NCI-H2196 treated with DMSO at 0.1 percent for 48 hours (cell line): ENCODE results near the gene ADAM19.
A peak's percentile ranks its signal among the peaks of the same experiment; 100 is the strongest.

Source experiments
- DNase-seq: peaks from one replicate; lab custom pipeline; 2025; ENCODE audit not compliant: unreplicated experiment; lab: John Stamatoyannopoulos, UW

The ADAM19 gene

DNA sequence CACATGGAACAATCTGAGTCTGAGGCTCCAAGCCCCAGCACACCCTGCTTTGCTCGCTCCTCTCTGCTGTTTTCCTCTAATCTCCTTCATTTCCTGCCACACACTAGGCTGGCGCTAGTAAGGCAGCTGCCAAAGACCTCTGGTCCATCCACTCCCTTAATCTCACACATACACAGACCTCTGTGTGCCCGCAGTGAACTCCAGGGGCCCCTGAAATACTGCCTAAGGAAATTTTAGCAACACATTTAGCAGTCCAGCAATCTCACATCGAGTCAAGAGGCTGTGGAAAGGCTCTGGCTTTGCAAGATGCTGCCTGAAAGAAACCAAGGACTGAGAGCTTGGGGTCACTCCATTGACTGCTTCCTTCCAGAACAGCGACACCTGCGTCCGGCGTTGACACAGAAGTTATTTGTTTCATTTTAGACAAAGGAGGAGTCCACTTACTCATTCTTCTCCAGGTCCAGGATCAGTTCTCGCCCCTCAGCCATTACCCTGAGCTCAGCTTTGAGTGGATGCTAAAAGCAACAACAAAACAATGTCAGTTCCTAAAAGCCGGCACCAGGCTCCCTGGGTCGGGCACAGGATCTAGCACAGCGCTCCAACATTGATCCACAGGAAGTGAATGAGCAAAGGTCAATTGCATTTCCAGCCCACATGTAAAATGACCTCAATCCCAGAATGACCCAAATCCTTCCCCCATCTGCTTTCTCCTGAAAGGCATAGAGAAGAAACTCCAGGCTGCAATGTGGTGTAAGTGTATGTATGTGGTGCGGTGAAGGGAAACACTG, 11.5 kb downstream of the ADAM19 start:
- DNase-seq = no peak

DNA sequence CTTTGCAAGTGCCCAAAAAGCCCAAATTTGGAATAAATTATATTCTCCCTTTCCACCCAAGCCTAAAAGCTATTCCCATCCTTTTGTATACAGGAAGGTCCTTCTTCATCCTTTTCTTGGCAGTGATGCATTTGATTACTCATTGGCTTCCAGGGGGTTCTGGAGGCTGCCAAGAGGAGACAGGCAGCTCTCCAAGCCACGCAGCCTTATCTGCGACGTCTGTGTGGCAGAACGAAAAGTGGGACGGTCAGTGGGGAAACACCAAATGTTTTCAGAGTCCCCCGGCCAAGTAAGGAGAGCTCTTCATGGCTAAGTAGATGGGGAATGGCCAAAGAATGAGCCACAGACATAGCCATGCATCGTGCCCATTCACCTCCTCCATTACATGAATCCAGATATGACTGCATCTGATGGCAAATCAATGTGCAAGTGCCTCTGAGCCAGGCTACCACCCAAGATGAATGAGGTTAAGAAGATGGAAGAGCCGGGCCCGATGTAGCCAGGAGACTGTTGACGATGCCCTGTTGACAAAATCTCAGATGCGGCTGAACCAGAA, 12.1 kb downstream of the ADAM19 start:
- no peak for DNase-seq

DNA sequence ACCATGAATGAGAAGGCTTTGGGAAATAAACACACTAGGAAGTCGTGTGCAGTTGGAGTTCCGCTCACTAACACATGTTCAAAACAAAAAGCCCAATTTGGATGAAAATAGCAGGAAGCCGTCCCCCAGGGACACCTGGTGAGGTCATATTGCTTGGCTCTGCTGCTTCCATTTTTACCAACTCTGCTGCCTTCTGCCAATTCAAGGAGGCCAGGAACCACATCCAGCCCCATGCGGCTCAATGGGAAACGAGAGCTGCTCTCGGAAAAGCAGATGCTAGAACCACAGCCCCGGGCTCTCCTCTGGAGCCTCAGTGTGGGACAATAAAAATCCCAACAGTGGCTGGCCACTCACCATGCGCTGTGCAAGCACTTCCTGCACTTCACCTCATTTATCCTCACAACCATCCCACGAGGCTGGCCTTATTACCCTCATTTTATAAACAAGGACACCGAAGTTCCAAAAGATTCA, 13.4 kb downstream of the ADAM19 start:
- DNase-seq = no peak

DNA sequence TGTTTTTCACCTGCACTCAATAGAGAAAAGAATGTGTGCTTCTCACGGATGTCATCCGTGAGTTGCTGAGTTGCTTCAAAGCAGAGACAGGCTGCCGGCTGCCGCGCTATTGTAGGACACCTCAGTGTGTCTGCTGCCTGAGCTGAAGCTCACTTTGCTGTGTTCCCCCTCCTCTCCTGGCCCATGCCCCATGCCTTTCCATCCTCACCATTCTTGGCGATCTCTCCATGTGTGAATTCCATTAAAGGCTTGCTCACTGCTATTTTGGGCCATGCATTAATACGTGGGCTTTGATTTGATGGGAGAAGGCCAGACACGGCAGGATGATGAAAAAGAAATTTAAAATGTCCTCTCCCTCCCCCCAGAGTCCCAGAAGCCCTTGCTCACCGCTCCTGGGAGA, 14.5 kb downstream of the ADAM19 start:
- DNase-seq = no peak

DNA sequence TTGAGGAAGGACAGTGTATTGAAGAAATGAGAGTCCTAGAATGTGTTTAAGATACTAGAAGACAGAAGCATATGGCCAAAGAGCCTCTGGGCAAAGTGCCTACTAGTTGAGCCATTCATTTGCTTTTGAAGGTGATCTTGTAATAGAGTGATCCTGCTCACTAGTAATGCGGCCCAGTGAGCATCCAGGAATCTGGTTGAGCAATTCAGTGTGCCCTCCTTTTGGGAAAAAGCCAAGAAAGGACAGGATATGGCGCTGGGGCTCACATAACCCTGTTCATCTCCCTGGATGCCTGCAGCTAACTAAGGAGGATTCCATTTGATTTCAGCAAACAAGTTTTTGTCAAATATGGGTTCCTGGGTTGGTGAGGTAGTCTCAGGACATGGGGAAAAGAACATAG, 16.3 kb downstream of the ADAM19 start:
- DNase-seq = no peak

DNA sequence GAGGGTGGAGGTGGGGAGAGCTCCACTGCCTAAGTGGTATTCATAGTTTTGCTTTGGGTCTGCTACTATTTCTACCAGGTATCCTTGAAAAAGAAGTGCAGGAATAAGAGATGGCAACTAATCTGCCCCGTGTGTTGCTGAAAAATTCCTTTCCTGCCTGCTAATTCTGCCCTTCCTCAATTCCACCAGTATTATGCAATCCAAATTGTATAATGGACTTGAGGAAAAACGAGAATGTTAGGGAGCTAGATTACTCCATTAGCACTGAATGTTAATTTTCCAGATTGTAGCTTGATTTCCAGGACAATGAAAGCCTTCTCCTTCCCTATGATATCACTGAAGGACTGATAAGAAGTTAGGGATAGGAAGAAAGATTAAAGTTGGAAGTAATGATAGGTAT, 16.9 kb downstream of the ADAM19 start:
- DNase-seq = no peak

DNA sequence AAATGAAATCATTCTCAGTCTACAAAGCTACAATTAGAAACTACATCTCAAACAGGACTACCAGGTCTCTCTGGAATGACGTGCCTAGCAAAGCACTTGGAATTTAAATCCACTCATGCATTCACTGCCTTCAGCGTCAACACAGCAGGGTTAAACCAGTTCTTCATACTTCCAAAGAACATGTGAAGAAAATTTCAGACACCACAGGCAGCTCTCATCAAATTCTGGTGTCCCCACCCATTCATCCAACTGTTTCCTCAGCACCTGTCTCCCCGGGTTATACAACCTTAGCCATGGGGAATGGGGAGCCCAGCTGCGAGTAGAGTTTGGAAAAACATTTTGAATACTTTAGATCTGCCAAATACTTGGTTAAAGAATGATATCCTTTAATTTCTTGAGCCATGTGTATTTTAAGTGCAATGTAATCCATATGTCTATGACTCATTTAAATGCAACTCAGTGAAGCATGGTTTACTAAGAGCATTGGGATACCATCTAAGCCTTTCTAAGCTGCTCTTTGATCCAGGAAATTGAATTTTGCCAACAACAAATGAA, 17.5 kb downstream of the ADAM19 start:
- no peak for DNase-seq

DNA sequence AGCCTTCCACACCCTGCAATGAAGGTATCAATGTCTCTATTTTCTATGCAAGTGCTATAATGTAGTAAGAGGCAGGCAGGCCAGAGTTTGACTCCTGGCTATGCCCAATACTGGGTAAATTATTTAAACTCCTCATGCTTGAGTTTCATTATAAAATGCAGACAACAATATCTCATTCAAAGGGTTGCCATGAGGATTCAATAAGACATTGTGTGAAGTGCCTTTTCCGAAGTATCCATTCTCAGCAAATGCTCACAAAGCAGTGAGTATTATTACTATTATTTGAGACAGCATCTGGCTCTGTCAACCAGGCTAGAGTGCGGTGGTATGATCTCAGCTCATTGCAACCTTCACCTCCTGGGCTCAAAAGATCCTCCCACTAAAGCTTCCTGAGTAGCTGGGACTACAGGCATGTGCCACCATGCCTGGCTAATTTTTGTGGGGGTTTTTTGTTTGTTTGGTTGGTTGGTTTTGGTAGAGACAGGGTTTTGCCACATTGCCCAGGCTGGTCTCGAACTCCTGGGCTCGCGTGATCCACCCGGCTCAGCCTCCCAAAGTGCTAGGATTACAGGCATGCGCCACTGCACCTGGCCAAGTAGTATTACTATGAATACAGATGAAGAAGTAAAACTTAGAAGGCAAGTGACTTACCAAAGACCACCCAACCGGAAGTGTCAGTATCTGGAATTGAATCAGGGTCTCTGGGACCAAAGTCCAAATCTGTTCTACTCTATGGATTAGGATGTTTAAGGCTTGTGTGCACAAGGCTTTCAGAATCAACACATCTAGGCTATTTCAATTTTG, 18.8 kb downstream of the ADAM19 start:
- DNase-seq = no peak

DNA sequence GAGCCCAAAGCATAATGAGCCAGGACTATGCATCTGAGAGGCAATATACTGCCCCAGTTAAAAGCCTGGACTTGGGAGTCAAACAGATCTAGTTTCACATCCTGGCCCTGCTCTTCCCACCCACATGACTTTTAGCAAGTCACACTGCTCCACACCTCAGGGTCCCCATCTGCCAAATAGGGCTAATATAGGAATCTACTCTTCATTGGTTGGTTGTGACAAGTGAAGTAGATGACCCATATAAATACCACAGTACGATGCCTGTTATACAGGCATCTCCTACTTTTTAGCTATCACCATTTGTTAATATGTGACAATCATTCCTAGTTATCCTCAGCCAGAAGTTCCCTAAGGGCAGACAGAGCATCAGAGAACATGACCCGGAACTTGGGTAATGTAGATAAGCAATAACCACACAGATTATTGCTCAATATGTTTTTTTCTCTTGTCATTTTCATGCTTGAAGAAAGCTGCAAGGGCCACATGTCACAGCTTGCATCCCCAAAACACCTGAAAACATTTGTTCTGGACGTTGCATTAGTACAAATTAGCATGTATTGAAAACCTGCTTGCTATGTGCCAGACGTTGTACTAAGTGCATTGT, 20.4 kb downstream of the ADAM19 start:
- peak; percentile 40 for DNase-seq

DNA sequence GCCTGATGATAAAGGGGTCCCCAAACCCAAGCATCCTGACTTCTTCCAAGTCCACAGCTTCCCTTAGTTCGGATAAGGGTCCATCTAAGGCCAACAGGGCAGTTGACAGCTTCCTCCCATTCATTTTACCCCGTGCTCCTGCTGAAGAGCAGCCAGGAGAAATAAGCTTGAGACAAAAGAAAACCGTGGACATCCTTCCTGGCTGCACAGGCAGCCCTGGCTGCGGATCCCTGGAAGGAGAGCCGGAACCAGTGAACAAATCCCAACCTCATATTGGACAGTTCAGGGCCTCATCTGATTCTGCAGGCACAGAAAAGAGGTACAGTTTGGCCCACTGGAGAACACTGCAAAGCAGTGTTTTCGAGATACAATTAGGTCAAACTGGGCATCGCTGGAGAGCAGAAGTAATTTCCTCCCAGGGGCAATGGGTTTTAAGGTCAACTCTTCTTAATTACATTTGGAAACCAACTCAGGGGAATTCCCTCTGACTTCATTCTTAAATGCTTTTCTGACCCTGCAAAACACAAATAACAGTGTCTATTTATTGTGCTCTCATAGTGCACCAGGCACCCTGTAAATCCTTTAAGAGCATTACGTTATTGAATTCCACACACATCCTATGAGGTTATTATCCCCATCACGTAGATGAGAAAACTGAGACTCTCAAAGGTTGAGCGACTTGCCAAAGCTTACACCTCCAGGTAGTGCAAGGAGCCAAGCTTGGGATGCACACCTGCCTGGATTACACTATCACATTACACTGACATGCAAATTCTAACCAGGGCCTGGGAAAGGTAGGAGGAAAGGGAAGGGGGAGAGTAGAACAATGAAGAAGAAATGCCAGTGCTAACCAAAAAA, 21.2 kb downstream of the ADAM19 start:
- DNase-seq = peak; percentile 40

DNA sequence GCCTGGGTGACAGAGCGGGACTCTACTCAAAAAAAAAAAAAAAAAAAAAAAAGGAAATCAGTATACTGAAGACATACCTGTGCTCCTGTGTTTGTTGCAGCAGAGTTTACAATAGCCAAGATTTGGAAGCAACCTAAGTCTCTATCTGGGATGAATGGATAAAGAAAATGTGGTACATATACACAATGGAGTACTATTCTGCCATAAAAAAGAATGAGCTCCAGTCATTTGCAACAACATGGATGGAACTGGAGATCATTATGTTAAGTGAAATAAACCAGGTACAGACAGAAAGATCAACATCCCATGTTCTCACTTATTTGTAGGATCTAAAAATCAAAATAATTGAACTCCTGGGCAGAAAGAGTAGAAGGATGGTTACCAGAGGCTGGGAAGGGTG, 22.9 kb downstream of the ADAM19 start:
- no peak for DNase-seq

DNA sequence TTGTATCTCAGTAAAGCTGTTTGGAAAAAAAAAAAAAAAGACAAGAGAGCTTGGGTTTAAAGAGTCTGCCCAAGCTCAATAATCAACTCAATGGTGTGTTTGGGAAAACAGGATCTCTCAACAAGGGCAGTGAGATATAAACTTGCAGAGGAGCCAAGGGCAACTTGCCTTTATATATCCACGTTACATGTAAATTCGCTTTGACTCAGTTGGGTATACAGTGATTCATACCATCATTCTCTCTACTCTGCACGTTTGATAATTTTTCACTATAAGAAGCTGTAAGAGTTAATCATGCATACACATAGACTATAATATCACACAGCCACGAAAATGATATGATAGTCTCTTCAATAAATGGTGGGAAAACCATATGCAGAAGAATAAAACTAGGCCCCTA, 24.9 kb downstream of the ADAM19 start:
- no peak for DNase-seq

DNA sequence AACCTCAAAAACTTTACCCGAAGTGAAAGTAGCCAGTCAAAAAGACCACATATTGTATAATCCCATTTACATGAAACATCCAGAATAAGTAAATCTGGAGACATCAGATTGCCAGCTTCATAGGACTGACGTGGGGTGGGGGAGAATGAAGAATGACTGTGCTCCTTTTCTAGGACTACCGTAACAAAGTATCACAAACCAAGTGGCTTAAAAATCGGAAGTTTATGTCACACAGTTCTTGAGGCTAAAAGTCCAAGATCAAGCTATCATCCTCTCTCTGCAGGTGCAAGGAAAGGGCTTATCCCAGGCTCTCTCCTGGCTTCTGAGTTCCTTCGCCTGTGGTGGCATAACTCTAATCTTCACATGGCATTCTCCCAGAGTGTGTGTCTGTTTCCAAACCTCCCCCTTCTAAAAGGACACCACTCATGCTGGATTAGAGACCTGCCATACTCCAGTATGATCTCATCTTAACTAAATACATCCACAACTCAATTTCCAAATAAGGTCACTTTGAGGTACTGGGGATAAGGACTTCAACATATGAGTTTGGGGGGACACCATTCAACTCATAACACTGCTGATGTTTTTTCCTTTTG, 25.5 kb downstream of the ADAM19 start:
- no peak for DNase-seq

DNA sequence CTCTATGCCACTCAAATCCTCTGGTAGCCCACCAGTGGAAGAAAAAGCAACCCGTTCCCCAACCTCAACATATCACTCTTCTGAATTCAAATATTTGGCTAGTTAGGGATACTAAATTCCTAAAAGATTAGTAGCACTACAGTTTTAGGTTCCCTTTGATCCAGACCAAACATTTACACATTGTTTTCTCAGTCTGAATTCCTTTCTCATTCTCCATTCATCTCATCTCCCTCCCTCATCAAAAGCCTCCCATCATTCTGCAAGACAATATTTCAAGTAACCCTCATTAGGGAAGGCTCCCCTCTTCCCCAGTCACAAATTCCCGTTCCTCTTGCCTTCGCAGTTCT, 26.3 kb downstream of the ADAM19 start:
- no peak for DNase-seq

DNA sequence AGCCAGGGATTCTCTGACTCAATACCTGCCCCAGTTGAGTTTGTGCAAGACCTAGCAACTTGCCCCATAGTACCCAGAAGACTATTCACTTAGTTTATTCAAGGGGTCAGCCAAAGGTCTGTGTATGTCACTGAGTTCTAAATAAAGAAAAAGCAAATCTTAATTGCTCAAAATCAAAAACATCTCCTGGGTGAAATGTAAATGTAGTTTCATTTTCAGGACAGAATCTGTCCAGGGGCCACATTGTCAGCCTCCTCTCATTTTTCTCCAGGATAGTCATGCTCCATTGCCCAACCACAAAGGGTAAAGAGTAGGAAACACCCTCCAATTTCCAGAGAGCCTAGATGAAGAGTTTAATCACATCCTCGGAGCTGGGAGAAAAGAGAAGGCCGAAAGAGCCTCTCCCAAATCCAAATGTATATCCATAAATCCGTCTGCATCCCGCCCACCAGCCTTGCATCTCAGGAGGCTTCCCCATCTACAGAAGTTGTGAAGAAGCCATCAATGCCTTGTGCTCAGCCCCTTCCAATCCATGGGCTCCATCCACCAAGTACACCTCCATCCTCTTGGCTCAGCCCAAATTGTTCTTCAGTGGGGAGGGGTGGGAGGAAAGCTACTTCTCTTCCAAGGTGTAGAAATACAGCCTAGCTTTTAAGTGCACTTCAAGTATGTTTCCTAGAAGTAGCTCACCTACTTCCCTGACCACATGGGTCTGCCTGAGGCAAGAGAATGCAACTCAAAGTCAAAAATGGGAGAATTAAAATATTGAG, 26.9 kb downstream of the ADAM19 start:
- no peak for DNase-seq

DNA sequence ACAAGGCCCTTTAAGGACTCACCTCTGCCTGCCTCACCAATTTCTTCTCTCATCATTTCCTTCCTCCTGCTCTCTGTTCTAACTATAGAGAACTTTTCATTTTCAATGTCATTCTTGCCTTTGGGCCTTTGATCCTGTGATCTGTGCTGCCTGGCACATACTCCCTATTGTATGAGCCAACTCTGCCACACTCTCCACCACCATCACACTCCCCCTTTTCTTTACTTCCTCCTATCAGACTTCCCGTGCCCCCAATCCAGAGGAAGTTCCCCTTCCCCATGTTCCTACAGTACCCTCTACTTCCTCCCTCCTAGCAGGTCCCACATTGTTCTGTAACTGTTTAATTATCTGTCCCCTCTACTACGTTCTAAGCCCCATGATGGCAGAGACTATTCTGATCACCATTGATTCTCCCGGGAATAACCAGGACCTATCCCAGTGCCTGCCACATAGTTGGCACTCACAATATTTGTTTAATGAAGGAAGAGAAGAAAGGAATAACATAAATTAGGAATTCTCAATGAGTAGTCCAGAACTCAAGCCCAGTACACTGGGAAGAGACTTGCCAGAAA, 27.5 kb downstream of the ADAM19 start:
- no peak for DNase-seq

DNA sequence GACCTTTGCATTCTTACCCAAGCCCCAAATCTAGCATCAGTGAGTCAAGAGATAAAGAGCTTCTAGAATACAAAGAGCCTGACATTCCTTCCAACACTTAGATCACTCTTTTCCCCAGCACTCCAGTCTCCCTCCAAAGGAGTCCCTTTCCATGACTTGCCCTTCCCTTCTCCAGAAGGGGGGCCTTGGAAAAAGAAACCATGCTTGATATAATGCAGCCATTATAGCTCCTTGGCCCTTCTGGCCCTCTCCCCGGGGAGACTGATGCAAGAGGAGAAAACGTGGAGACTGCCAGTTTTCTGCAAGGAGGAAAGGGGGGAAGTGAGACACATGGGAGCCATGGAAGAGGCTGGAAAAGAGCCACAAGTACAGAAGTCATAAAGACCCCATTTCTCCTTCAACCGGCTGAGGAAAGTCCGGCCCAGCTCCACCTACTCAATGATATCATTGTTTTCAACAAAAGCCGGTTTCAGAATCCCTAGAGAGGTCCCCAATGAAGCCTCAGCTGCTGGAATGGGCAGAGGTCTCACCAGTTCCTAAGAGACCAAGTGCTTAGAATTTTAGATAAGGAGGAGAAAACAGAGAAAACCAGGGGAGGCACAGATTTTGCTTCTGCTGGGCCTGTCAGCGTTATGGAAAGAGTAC, 29.0 kb downstream of the ADAM19 start:
- no peak for DNase-seq

DNA sequence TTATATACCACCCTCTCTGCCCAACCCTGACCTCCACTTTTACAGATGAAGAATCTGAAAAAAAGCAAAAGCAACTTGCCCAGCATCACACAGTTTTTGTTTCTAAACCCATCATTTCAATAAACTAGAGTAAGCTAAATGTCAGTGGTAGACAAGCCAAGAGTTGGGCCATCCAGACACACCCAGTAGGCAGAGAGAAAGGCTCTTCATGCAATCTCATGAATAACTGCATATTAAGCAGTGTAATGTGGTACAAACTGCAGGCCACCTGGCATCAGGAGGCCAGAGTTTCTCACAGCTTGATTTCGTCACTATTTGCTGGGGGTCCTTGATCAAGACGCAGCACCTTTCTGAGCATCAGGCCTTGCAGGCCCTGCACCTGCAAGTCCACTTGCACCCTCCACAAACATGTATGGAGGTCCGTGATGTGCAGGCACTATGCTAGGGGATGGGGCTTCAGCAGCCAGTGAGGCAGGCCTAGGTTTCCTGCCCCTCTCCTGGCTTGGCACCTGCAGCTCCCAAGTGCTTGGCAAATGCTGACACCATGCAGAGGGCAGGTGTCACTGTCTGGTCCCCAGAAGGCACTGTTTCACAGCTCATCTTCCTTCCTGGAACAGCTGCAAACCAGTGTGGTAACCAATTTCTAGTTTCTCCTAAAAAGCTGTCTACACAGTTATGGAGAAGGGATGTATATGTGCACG, 29.8 kb downstream of the ADAM19 start:
- no peak for DNase-seq
